LNCaP clone FGC (cell line): ENCODE measurements around the gene PTPRJ.

Source experiments
- DNase-seq: peaks from one replicate; pipeline ENCODE4 v3.0.0-alpha.2; 2011; ENCODE audit warnings: low read depth
- H3K4me3 ChIP-seq: 2 replicates; pipeline ENCODE4 v1.5.1; 2011; ENCODE audit warnings: mild to moderate bottlenecking, low read depth, low read length, control low read depth
- CTCF ChIP-seq: IDR thresholded peaks from 2 replicates; pipeline ENCODE4 v1.5.1; 2012; ENCODE audit warnings: mild to moderate bottlenecking; ENCODE audit not compliant: control insufficient read depth, insufficient read depth; ENCODE audit errors: extremely low read depth

PTPRJ gene

GRCh38 chr11:47955061-47955755, 25.2 kb upstream of the PTPRJ start:
- no peak for DNase-seq
- no peak for TF ChIP-seq CTCF
- H3K4me3 ChIP-seq = no peak overlapping the region

GRCh38 chr11:47960015-47960414, 20.3 kb upstream of the PTPRJ start:
- no peak for TF ChIP-seq CTCF
- DNase-seq = no peak
- H3K4me3 ChIP-seq = no peak overlapping the region

GRCh38 chr11:47961383-47961782, 19.0 kb upstream of the PTPRJ start:
- no peak for TF ChIP-seq CTCF
- H3K4me3 ChIP-seq = no peak overlapping the region
- DNase-seq = no peak

GRCh38 chr11:47964546-47964945, 15.8 kb upstream of the PTPRJ start:
- H3K4me3 ChIP-seq = no peak overlapping the region
- TF ChIP-seq CTCF = no peak
- DNase-seq = no peak

- no peak for DNase-seq
- TF ChIP-seq CTCF = no peak
- no peak overlapping the region for H3K4me3 ChIP-seq
These were observed 12.5 kb upstream of the PTPRJ start for GRCh38 chr11:47967577-47968525.

GRCh38 chr11:47969401-47969800, 11.0 kb upstream of the PTPRJ start:
- no peak for TF ChIP-seq CTCF
- DNase-seq = no peak
- no peak overlapping the region for H3K4me3 ChIP-seq
